Stimulated activated CD4-positive, alpha-beta T cell treated with anti-CD3 and anti-CD28 coated beads, Interleukin-1b, Interleukin-23, amount 100 ng/mL, for 24 hours (primary cell): Measurements from ENCODE around the gene SH3BP1.
"Not testable (repeated sequence)": the region's sequence is repeated elsewhere in the genome, so short reads cannot be mapped to it uniquely, and the experiment has no call there.

ENCODE experiments used
- DNase-seq, 4 experiments: peaks; one replicate each; pipeline ENCODE4 v3.0.0-alpha.2; 2020; ENCODE audit warnings: low read depth in 4 of 4, low spot score in 1 of 4

SH3BP1 gene

DNA sequence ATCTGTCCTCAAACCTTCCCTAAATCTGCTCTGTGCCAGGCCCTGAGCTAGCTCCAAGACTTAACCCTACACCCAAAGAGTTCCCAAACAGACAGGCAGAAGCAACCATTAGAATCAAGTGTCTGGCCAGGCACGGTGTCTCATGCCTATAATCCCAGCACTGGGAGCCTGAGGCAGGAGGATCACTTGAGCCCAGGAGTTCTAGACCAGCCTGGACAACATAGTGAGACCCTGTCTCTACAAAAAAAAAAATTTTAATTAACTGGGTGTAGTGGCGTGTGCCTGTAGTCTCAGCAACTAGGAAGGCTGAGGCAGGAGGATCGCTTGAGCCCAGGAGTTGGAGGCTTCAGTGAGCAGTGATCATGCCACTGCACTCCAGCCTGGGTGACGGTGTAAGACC is 17.1 kb downstream of the SH3BP1 start:
- not testable (repeated sequence) for DNase-seq

DNA sequence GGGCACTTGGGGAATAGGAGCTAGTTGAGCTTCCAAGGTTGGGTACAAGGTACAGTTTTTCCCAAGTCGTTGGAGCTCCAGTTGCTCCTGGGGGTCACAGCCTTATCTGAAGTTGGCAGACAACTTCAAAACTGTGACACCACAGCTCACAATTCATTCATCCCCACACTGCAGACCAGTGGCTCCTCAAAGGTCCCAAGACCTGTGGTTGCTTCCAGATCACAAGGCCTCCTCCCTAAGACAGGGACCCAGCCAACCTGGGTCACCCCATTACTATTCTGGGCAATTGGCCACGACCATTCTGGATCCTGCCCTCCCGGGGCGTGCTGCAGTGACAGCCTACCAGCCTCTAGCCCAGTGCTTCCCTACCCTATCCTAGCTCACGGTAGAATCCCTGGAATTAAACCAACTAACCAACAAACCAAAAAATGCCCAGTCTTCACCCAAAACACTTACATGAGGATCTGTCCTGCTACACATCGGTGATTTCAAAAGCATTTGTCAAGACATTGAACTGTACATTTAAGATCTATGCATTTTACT is 18.2 kb downstream of the SH3BP1 start:
- DNase-seq, result no peak

DNA sequence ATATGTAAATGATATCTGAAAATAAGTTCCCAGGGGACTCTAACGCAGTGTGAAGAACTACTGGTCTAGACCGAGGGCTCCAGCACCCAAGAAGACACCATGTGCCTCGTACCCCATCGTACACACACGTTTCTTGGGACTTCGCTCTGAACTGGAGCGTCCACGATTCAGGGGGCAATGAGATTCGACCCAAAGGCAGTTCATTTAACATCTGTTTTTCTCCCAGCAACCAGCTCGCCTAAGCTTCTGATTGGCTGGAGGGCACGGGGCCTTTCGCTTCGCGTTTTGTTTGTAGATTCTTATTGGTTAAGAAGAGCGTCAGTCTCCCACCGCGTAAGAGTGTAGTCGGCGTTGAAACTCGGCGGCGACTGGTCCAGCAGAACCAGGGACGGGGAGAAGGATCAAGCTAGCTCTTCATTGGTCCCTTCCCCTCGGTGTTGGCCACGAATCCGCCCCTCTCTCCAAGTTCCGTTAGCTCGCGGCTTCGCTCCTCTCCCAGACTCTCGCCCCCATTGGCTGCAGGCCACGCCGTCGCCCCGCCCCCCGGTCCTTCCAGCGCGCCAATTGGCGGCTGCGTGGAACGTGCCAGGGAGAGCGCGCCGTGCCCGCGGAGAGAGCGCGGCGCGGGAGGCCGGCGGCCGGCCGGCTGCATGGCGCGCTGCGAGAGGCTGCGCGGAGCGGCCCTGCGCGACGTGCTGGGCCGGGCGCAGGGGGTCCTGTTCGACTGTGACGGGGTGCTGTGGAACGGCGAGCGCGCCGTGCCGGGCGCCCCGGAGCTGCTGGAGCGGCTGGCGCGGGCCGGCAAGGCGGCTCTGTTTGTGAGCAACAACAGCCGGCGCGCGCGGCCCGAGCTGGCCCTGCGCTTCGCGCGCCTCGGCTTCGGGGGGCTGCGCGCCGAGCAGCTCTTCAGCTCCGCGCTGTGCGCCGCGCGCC is 18.9 kb downstream of the SH3BP1 start, which contains the start of gene PDXP:
Gene PDXP, plus strand, starts transcription at position 591 of the 933 bp plus-strand sequence. Its CDS starts 60 bp downstream, at position 651.
- peak; percentile 95 to 98 (median 95) for DNase-seq

DNA sequence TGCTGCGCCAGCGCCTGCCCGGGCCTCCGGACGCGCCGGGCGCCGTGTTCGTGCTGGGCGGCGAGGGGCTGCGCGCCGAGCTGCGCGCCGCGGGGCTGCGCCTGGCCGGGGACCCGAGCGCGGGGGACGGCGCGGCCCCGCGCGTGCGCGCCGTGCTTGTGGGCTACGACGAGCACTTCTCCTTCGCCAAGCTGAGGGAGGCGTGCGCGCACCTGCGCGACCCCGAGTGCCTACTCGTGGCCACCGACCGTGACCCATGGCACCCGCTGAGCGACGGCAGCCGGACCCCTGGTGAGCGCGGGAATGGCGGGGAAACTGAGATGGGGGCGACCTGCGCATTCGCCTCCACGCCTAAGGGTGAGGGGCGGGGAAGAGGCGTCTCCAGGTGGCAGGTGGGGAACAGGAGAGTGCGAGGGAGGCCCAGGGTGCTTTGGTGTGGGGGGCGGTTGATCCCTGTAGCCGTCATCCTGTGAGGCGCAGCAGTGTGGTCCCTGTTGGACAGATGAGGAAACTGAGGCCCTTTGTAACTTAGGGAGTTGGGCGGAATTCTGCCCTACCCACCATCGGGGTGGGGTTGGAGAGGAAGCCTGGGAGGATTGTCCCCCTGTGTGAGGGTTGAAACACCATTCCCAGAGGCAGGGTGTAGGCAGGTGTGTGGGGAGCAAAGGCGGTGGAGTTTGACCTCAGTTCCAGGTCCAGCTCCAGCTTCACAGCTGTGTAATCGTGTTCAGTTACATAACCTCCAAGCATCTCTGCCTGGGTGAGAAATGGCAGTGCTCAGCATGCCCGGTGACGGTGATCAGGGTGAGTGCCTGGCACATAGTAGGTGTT is 19.8 kb downstream of the SH3BP1 start:
- DNase-seq, result no peak

DNA sequence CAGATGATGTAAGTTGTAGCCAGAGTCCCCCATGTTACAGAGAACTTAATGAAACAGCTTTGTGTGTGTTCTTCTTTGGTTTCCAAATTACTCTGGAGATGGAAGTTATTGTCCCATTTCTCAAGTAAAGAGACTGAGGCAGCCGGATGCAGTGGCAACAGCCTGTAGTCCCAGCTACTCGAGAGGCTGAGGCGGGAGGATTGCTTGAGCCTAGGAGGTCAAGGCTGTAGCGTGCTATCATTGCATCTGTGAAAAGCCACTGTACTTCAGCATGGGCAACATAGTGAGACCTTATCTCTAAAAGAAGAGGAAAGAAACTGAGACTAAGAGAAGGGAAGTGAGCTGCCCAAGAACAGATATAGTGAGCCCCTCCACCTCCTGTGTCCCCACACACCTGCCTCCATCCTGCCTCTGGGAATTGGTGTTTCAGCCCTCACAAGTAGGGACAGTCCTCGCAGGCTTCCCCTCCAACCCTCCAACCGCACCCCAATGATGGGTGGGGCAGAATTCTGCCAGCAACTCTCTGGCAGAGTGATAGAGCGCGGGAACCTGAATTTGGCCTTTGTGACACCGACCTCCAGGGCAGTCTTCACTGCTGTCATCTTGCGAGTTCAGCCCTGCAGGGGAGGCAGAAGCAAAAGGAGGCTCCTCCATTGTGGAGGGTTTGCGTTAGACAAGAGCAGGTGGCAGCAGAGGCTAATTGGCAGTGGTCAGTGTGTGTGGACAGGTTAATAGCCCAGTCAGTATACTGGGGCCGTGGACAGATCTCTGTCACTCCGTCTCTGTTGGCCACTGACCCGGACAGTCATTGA is 20.6 kb downstream of the SH3BP1 start:
- no peak for DNase-seq

DNA sequence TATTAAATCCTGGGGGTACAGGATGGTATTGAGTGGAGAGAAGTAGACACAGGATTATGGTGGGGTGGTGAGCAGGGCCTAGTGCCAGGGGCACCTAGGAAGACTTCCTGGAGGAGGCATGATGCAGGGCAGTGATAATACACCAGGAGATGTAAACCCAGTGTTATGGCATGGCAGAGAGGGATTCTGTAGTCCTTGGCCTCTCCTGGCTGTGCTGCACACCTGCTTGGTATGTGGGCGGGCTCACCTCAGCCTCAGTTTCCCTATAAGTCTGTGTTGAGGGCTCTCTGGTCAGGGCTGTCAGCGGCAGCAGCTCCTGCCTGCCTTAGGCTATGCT is 21.2 kb downstream of the SH3BP1 start:
- no peak for DNase-seq

DNA sequence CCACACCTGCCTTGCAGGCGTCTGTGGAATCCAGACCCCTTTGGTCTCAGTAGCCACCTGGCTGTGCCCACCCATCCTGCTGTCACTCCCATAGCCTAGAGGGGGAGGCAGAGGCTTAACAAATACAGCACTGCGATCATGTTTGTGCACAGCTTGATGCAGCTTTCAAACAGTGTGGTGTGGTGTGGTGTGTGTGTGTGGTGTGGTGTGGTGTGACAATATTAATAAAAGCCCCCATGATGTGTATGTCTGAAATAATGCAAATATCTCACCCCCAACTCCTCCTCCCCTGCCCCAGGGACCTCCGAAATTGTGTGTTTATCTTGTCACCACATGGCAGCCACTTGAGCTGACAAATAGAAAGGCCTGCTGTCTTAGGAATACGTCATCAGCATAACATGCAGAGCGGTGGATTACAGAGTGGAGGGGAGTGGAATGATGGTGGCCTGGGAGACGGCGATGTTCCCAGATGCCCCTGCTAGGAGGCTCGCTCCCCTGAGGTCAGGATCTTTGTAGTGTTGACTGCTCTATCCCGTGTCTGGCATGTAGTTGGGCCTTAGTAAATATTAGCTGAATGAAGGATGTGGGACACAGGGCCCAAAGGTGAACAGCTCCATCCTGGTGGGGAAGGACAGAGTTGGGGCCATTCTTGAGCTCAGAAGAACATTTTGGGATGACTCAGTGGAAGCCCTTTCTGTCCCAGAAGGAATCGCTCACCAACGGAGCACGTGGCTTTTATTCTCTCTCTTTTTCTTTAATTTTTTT is 21.9 kb downstream of the SH3BP1 start:
- DNase-seq, result no peak

DNA sequence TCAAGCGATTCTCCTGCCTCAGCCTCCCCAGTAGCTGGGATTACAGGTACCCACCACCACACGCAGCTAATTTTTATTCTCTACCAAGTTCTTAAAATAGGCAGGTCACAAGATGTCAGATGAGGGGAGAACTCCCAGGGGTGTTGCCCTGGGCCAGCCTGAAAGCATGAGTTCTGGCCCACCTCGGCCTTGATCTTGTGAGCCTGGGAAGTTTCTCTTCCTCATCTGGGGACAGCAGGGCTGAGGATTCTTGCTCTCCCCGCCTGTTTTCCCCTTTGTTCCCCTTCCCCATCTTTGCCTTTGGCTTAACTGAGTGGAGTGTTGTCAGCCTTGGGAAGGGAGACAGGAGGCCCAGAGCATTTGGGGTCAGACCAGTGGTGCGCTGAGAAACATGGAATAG is 22.6 kb downstream of the SH3BP1 start:
- DNase-seq, result no peak

DNA sequence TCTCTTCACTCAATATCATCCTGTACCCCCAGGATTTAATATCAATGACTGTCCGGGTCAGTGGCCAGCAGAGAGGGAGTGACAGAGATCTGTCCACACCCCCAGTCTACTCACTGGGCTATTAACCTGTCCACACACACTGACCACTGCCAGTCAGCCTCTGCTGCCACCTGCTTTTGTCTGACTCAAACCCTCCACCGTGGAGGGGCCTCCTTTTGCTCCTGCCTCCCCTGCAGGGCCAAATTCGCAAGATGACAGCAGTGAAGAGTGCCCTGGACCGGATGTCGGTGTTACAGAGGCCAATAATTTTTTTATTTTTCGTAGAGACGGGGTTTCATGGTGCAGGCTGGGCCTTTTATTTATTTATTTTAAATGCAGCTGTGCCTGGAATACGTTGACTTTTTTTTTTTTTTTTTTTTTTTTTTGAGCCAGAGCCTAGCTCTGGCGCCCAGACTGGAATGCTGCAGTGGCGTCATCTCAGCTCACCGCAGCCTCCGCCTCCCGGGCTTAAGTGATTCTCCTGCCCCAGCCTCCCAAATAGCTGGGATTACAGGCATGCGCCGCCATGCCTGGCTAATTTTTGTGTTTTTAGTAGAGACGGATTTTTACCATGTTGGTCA is 24.2 kb downstream of the SH3BP1 start:
- no peak for DNase-seq

DNA sequence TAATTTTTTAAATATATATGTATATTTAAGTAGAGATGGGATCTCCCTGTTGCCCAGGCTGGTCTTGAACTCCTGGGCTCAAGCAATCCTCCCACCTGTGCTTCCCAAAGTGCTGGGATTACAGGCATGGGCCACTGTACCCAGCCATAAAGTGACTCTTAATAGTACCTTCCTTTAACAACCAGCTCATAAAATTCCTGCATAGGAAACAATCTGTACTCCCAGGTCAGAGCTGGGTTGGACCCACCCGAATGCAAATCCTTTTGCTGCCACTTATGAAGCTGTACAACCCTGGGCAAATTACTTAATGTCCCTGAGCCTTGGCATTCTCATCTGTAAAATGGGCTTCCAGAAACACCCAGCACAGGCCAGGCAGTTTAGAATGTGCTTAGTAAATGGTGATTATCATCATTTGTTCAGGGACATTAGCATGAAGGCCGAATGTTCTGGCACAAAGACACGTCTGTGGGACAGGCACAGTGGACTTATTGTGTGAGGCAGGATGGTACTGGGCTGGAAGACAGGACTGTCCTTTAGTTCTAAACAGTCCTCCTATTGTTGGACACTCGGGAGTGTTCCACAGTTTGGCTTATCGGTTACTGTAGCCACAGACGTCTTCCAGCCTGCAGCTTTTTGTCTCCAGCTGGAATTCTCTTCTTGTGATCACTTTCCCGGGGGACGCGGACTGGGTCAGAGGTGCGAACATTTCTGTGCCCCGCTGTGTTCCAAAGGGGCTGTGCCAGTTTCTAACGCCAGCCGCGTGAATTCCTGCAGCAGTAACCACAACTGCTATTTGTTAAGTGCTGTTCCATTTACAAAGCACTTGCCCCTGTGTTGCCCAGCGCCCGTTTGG is 25.0 kb downstream of the SH3BP1 start:
- no peak for DNase-seq

DNA sequence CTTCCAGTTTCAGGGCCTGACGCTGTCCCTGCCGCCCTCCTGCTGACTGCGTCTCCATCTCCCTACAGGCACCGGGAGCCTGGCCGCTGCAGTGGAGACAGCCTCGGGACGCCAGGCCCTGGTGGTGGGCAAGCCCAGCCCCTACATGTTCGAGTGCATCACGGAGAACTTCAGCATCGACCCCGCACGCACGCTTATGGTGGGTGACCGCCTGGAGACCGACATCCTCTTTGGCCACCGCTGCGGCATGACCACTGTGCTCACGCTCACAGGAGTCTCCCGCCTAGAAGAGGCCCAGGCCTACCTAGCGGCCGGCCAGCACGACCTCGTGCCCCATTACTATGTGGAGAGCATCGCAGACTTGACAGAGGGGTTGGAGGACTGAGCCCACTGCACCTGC is 26.0 kb downstream of the SH3BP1 start:
- no peak for DNase-seq

DNA sequence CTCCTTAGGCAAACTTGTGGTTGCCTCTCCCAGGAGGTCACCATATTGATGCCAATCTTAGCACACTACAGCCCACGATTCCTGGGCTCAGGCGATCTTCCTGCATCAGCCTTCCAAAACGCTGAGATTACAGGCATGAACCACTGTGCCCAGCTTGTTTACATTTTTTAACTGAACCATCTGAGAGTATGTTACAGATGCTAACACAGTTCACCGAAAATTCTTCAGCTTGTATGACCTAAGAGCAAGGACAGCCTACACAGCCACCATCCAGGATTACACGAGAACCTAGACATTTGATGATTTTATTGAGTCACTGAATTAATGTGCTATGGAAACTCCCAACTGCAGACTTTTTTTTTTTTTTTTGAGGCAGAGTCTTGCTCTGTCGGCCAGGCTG is 30.1 kb downstream of the SH3BP1 start:
- no peak for DNase-seq

DNA sequence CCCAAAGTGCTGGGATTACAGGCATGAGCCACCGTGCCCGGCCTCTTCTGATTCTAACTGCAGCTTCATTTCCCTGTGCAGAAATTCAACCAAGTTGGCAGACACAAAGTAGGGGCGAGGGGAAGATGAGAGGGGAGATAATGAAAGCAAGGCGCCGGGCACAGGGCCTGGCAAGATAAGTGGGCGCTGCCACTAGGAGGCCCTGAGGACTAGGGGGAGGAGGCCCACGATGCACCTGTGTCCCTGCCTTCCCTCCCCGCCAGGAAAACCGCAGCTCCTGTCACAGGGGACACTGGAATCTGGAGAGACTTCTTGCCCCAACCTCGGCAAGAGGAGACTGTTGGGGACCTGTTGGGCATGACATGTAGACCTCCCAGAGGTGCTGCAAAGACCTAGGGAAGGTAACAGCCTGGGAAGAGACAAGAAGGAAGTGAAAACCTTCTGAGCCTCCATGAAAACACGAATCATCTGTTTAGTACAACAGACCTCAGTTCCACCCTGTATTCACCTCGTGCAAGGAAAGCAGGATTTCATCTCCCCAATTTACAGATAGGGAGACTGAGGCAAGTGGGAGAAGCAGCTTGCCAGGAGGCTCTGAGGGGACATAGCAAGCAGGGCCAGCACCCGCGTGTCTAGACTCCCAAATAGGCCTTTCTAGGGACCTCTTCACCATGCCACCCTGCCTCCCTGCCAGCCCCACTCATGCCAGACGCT is 32.9 kb downstream of the SH3BP1 start:
- DNase-seq, result no peak

DNA sequence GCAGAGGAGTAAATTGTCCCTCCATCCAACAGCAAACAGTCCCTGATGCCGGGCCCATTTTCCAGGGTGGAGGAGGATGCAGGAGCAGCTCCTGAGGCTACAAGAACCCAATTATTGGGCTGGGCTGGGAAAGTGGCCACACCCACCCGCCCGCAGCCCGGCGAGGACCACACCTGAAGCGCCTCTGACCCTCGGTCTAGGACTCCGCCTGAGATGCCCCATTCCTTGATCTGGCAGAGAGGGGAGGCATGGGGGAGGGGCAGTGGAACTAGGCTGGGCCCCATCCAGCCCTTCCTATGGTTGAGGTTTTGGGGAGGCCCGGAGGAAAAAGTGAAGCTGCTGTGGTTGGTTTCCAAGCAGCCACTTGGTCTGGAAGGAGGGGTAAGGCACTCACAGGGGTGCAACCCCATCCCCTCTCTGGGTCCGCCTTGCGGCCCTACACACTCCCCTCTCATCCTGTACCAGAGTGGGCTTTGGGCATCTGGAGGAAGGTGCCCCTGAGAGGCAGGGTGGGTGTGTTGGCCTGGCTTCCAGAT is 33.5 kb downstream of the SH3BP1 start:
- DNase-seq, result no peak

DNA sequence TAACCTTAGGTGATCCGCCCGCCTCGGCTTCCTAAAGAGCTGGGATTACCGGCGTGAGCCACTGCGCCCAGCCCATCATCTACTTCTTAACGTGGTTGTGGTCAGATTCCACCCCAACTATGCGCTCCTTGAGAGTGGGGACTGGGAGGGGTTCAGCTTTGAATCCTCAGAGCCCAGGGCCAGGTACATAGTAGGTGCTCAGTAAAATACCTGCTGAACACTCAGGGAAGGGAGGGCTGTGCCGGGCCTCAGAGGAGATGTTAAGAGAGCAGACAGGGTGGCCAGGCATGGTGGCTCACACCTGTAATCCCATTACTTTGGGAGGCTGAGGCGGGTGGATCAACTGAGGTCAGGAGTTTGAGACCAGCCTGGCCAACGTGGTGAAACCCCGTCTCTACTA is 34.8 kb downstream of the SH3BP1 start:
- no peak for DNase-seq

DNA sequence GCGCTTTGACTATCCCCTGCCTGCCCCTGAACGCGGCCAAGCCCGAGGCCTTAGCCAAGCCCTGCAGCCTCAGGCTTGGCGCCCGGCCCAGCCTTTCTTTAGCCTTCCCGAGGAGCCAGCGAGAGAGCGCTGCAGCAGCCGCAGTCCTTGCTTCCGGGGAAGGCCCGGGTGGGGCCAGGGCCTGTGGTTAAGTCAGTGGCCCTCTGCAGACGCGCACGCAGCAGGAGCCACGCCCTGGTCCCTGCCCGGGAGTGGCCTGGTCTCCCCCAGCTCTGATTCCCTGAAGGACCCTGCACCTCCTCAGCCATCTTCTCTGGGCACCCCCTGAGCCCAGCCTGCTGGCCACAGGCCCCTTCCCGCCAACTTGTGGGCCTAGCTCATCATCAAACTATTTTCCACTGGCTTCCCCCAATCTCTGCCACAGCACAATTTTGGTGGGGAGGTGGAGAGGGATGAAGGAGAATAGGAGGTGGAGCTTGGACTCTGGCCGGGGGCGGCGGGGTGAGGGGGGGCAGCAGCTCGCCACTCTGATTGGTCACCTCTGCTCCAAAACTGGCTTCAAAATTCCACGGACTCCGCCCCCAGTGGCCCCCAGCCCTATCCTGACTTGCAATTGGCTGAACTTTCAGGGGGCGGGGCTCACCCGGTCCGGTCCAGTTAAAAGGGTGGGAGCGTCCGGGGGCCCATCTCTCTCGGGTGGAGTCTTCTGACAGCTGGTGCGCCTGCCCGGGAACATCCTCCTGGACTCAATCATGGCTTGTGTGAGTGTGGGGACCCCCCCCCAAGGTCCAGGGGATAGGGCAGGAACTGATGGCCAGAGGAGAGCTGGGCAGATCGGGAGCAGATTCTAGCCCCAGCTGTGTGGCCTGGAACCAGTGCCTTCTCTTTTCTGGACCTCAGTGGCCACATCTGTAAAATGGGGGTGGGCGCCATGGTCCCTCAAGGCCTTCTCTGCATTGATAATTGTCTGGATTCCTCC is 35.8 kb downstream of the SH3BP1 start, which contains the start of gene LGALS1:
Gene LGALS1, plus strand, starts transcription at position 686 of the 979 bp plus-strand sequence. Its CDS starts 67 bp downstream, at position 753.
- DNase-seq, result peak in 1 of 4 experiments; percentile 53
